NK-92 treated with Interleukin-12 subunit alpha and Interleukin-12 subunit beta, amount 100 ng/mL, for 24 hours (cell line): ENCODE data around the gene DRG2.

Experiments used
- DNase-seq: peaks from one replicate; lab custom pipeline; 2025; lab: John Stamatoyannopoulos, UW

Gene DRG2

GRCh38 chr17:18117533-18117932 is 29.8 kb downstream of the DRG2 start:
- no peak for DNase-seq

- no peak for DNase-seq
Measured at GRCh38 chr17:18117982-18118975, 30.5 kb downstream of the DRG2 start.

- DNase-seq, result no peak
Measured at GRCh38 chr17:18119166-18119745, 31.5 kb downstream of the DRG2 start.

GRCh38 chr17:18119938-18120337 is 32.2 kb downstream of the DRG2 start:
- DNase-seq, result no peak

GRCh38 chr17:18120461-18121017 is 32.8 kb downstream of the DRG2 start:
- DNase-seq, result no peak

GRCh38 chr17:18121144-18121910 is 33.6 kb downstream of the DRG2 start:
- no peak for DNase-seq

- DNase-seq, result no peak
Measured at GRCh38 chr17:18122990-18123753, 35.4 kb downstream of the DRG2 start.

GRCh38 chr17:18124345-18125126 is 36.8 kb downstream of the DRG2 start:
- no peak for DNase-seq

- no peak for DNase-seq
Measured at GRCh38 chr17:18129041-18129502, 41.3 kb downstream of the DRG2 start.

- no peak for DNase-seq
Measured at GRCh38 chr17:18132711-18133110, 45.0 kb downstream of the DRG2 start.

- DNase-seq, result no peak
Measured at GRCh38 chr17:18136357-18136756, 48.6 kb downstream of the DRG2 start.

- no peak for DNase-seq
Measured at GRCh38 chr17:18138065-18138749, 50.5 kb downstream of the DRG2 start.

GRCh38 chr17:18139092-18139491 is 51.3 kb downstream of the DRG2 start:
- DNase-seq, result no peak

- no peak for DNase-seq
Measured at GRCh38 chr17:18139498-18139897, 51.8 kb downstream of the DRG2 start.

- DNase-seq, result no peak
Measured at GRCh38 chr17:18139949-18140348, 52.2 kb downstream of the DRG2 start.

GRCh38 chr17:18140648-18141047 is 52.9 kb downstream of the DRG2 start:
- no peak for DNase-seq

- no peak for DNase-seq
Measured at GRCh38 chr17:18141210-18141803, 53.6 kb downstream of the DRG2 start.

- DNase-seq, result no peak
Measured at GRCh38 chr17:18142417-18142816, 54.7 kb downstream of the DRG2 start.
